HepG2 (cell line): Measurements from ENCODE around the gene EFL1. TPM values are rescaled to one million over a fixed set of nuclear protein-coding genes. Genes with fewer than 3 reads are reported as not detected.

Source experiments
- ATAC-seq: fragments of 200-7000 bp; cut with Tn5 transposase; 3 replicates; pipeline ENCODE4 v1.9.1; 2020; ENCODE audit warnings: mild to moderate bottlenecking, moderate library complexity
- BruUV-seq: library from RNA; stranded (reverse); fragments of 400-500 nt; replicated peaks from 2 replicates; lab custom pipeline; 2021; lab: Mats Ljungman, UMichigan
- CTCF ChIA-PET: fragments of 300-600 bp; formaldehyde crosslinking; extraction: SDS; loops from one replicate; lab custom pipeline; 2021; ENCODE audit warnings: low total read pairs, inconsistent platforms, low intra/inter-chr PET ratio; lab: Yijun Ruan, JAX
- POLR2A ChIA-PET: fragments of 350-600 bp; sonication (Branson Sonifier 250); formaldehyde crosslinking; loops from one replicate; lab custom pipeline; 2020; ENCODE audit warnings: antibody characterized with exemption, inconsistent platforms; lab: Yijun Ruan, JAX
- DNase-seq: peaks from one replicate; pipeline ENCODE4 v3.0.0-alpha.2; 2015; ENCODE audit warnings: low spot score
- FAIRE-seq: peaks from 3 replicates; lab custom pipeline; 2011; peaks lifted over from hg19 to GRCh38; lab: Jason Lieb, UNC
- H2AFZ ChIP-seq: one replicate; pipeline ENCODE4 v1.6.1; 2011; ENCODE audit warnings: low read length, inconsistent platforms
- H3K27ac ChIP-seq: fragments of 300-600 bp; 3 replicates; pipeline ENCODE4 v1.8.0; 2011; ENCODE audit warnings: mixed run types, mild to moderate bottlenecking, mixed read lengths, low read length, inconsistent platforms; ENCODE audit not compliant: insufficient read depth; ENCODE audit errors: extremely low read length
- H3K27me3 ChIP-seq, 2 experiments: fragments of 200-600 bp in 1 of 2; 2 replicates in 1 of 2; 3 replicates in 1 of 2; pipeline versions ENCODE4 v1.6.0 to v1.8.0; 2011; ENCODE audit warnings: low read length in 2 of 2, mild to moderate bottlenecking in 2 of 2, moderate library complexity in 2 of 2, inconsistent platforms in 1 of 2; ENCODE audit not compliant: insufficient read depth in 2 of 2, control insufficient read depth in 1 of 2
- H3K36me3 ChIP-seq, 2 experiments: fragments of 200-600 bp in 1 of 2; replicated peaks in 1 of 2; 2 replicates in 1 of 2; 3 replicates in 1 of 2; pipeline versions ENCODE4 v1.5.1 to v1.8.0; 2011; ENCODE audit warnings: low read length in 2 of 2, inconsistent platforms in 1 of 2; ENCODE audit not compliant: insufficient read depth in 2 of 2, control insufficient read depth in 1 of 2
- H3K4me1 ChIP-seq: 2 replicates; pipeline ENCODE4 v1.5.1; 2012; ENCODE audit warnings: low read length, inconsistent platforms; ENCODE audit not compliant: insufficient read depth
- H3K4me2 ChIP-seq: 2 replicates; pipeline ENCODE4 v1.6.0; 2011; ENCODE audit warnings: low read depth, low read length, inconsistent platforms
- H3K4me3 ChIP-seq, 3 experiments: fragments of 200-600 bp in 1 of 3; sonication (generic), shearing (Covaris generic) in 1 of 3; replicated peaks in 1 of 3; 2 replicates each; pipeline ENCODE4 v1.5.1; 2011 to 2016; ENCODE audit warnings: low read length in 3 of 3, inconsistent platforms in 2 of 3, low read depth in 2 of 3, mild to moderate bottlenecking in 2 of 3, control low read depth in 1 of 3, mixed read lengths in 1 of 3; ENCODE audit not compliant: insufficient read depth in 1 of 3
- H3K79me2 ChIP-seq: one replicate; pipeline ENCODE4 v1.6.1; 2011; ENCODE audit warnings: low read length, inconsistent platforms; ENCODE audit not compliant: insufficient read depth
- H3K9ac ChIP-seq: 2 replicates; pipeline ENCODE4 v1.6.0; 2011; ENCODE audit warnings: mild to moderate bottlenecking, low read depth, low read length, inconsistent platforms; ENCODE audit not compliant: insufficient read depth
- H3K9me3 ChIP-seq: 2 replicates; pipeline ENCODE4 v1.5.1; 2012; ENCODE audit warnings: mild to moderate bottlenecking, low read length
- H4K20me1 ChIP-seq: 2 replicates; pipeline ENCODE4 v1.6.0; 2011; ENCODE audit warnings: inconsistent platforms, mild to moderate bottlenecking, low read length, moderate library complexity; ENCODE audit not compliant: insufficient read depth
- KLF6 ChIP-seq: IDR thresholded peaks from 2 replicates; pipeline ENCODE4 v1.8.0; 2016; ENCODE audit warnings: missing biosample characterization, missing genetic modification reagents
- NFIB ChIP-seq: sonication (generic); formaldehyde crosslinking; IDR thresholded peaks from 2 replicates; pipeline ENCODE4 v1.9.0; 2021; ENCODE audit warnings: missing genetic modification reagents, mild to moderate bottlenecking, borderline replicate concordance
- PHF21A ChIP-seq: sonication (generic); formaldehyde crosslinking; IDR thresholded peaks from 2 replicates; pipeline ENCODE4 v1.5.0; 2020; ENCODE audit warnings: mild to moderate bottlenecking, missing genetic modification reagents
- SP2 ChIP-seq: sonication (generic); formaldehyde crosslinking; IDR thresholded peaks from 2 replicates; pipeline ENCODE4 v1.5.1; 2020; ENCODE audit warnings: mild to moderate bottlenecking, missing genetic modification reagents
- TOE1 ChIP-seq: sonication (generic); formaldehyde crosslinking; IDR thresholded peaks from 2 replicates; pipeline ENCODE4 v1.4.0; 2020; ENCODE audit warnings: mild to moderate bottlenecking, missing genetic modification reagents
- XRCC5 ChIP-seq: fragments of 200-400 bp; formaldehyde crosslinking; optimal IDR thresholded peaks from 2 replicates; pipeline ENCODE3; 2017; ENCODE audit warnings: mild to moderate bottlenecking, low read length
- WGBS: methylation state at CpG from one replicate; pipeline ENCODE4 v1.1.6; 2017; ENCODE audit warnings: low lambda C conversion rate; 5-methylcytosine and 5-hydroxymethylcytosine counted together
- in situ Hi-C: cut with HindIII; loops from 2 replicates; pipeline ENCODE4 v1.10.0; 2017; ENCODE audit warnings: low pct_unique_long_range_greater_than_20kb; ENCODE audit not compliant: extremely low pct_ligation_motif_present
- intact Hi-C: fragments of 100-400 bp; cut with micrococcal nuclease; formaldehyde crosslinking; loops from one replicate; pipeline ENCODE4 v1.10.0; 2022; ENCODE audit not compliant: unreplicated experiment
- polyA plus RNA-seq, 8 experiments: library from polyadenylated mRNA; depleted of rRNA in 3 of 8; stranded (reverse) in 7 of 8; unstranded in 1 of 8; fragments of >200 nt; fragmentation: Illumina TruSeq in 4 of 8; extraction: Trizol in 4 of 8; gene quantifications; 2 replicates each; pipeline versions ENCODE4 v1.2.1 to v1.2.3, GENCODE V29; 2011 to 2016; ENCODE audit warnings: low read depth in 4 of 8, missing spikeins in 1 of 8, mixed read lengths in 1 of 8; ENCODE audit not compliant: insufficient read depth in 1 of 8
- total RNA-seq, 5 experiments: library from RNA; depleted of rRNA; stranded (reverse); fragments of >200 nt; fragmentation: Illumina TruSeq; extraction: Trizol; gene quantifications; 2 replicates each; pipeline ENCODE4 v1.2.3, GENCODE V29; 2016; ENCODE audit warnings: low read depth in 1 of 5
- TF ChIP-seq, protein P1 (sequence below): sonication (generic); formaldehyde crosslinking; conservative IDR thresholded peaks from 2 replicates; pipeline ENCODE4 v1.8.0; 2022; ENCODE audit warnings: mild to moderate bottlenecking, moderate library complexity, missing genetic modification reagents
- TF ChIP-seq, protein P2 (sequence below): sonication (generic); formaldehyde crosslinking; IDR thresholded peaks from 2 replicates; pipeline ENCODE4 v1.4.0; 2020; ENCODE audit warnings: missing genetic modification reagents, borderline replicate concordance

The EFL1 gene
- total and polyA plus RNA-seq, 2 of the 13 experiments (the other 11 are each of a cell fraction or from before 2014, with no cell fraction given) = 6.4 to 12.0 TPM

DNA sequence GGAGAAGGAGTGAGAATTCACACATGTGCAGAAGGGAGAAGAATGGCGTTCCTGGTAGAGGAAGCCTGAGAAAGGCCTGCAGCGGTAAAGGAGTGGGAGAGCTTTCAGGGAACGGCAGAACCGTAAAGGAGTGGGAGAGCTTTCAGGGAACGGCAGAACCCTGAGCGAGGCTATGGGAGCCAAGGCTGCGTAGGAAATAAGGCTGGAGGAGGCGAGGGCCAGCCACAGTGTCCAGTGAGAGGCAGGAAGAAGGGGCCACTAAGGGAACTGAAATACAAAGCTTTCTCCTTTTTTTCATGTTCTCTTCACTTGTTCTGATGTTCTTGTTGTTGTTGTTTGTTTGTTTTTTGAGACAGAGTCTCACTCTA is 45.2 kb upstream of the EFL1 start:
- no peak for FAIRE-seq

DNA sequence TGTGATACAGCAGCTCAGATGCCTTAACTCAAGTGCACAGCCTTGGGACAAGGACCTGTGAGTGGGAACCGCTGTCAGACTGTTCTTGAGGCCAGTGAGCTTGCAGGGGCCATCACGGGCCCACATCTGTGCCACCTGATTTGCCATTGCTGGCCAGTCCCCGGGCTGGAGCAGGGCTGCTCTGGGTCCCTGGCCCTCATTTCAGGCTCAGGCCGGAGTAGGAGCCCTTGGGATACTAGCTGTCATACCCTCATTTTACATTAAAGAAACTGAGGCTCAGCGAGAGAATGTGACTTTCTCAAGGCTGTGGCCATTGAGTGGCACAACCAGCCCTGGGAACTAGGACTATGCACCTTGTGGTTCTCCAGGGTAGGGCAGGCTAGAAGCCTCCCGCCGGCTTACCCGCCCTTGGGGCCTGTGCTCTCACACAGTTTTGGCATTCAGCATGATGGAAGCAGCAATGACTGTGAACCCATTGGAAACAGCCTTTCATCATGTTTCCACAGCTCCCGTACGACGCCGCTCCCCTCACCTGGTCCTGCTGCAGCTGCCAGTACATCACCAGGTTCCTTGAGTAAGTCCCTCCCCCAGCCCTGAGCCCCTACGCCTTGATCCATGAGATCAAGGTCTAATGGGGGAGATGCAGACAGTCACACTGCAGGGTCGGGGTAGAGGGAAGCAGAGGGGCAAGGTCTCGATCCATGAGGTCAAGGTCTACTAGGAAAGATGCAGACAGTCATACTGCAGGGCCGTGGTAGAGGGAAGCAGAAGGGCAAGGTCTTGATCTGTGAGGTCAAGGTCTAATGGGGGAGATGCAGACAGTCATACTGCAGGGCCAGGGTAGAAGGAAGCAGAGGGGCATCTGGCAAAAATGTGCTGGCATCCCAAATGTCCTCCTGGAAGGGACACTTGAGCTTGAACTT is 44.5 kb upstream of the EFL1 start:
- H4K20me1 ChIP-seq = no peaks in the 10 kb centered on the region
- H3K9me3 ChIP-seq = no peaks in the 10 kb centered on the region
- in situ Hi-C loops = no loop called here
- WGBS = 47% methylated on average over 11 of the region's 16 CpGs
- H3K4me1 ChIP-seq = no peaks in the 10 kb centered on the region
- no peak overlapping the region for H3K4me3 ChIP-seq
- no peak overlapping the region for H3K27ac ChIP-seq
- H3K27me3 ChIP-seq = peaks cover 2 to 7% of the 10 kb centered on the region in 2 experiments; a peak in 2 of 5 replicates
- H3K36me3 ChIP-seq = no peaks in the 10 kb centered on the region
- ATAC-seq = peak; percentile 76
- H3K79me2 ChIP-seq = no peaks in the 10 kb centered on the region
- intact Hi-C loops = no loop called here
- no TSS peak for BruUV-seq
- DNase-seq = no peak
- no peak overlapping the region for H3K9ac ChIP-seq
- no peak overlapping the region for H3K4me2 ChIP-seq
- ChIA-PET POLR2A (no interaction called here), CTCF (no interaction called here)
- H2AFZ ChIP-seq = no peak overlapping the region
- FAIRE-seq = no peak
- TF ChIP-seq KLF6 (CRISPR knock-in tag) (no peak), XRCC5 (no peak), NFIB (no peak), SP2 (no peak)
- TF ChIP-seq, protein P1, sequence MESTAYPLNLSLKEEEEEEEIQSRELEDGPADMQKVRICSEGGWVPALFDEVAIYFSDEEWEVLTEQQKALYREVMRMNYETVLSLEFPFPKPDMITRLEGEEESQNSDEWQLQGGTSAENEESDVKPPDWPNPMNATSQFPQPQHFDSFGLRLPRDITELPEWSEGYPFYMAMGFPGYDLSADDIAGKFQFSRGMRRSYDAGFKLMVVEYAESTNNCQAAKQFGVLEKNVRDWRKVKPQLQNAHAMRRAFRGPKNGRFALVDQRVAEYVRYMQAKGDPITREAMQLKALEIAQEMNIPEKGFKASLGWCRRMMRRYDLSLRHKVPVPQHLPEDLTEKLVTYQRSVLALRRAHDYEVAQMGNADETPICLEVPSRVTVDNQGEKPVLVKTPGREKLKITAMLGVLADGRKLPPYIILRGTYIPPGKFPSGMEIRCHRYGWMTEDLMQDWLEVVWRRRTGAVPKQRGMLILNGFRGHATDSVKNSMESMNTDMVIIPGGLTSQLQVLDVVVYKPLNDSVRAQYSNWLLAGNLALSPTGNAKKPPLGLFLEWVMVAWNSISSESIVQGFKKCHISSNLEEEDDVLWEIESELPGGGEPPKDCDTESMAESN = no peak

More for the DNA sequence above, 45.2 kb upstream of the EFL1 start:
- Histone ChIP-seq H4K20me1 (no peaks in the 10 kb centered on the region), H3K79me2 (no peaks in the 10 kb centered on the region), H3K9ac (no peak overlapping the region), H3K4me3 (no peak overlapping the region), H3K27me3 (peaks cover 2 to 7% of the 10 kb centered on the region in 2 experiments; a peak in 2 of 5 replicates), H3K36me3 (no peaks in the 10 kb centered on the region), H3K4me1 (no peaks in the 10 kb centered on the region), H3K9me3 (no peaks in the 10 kb centered on the region), H3K4me2 (no peak overlapping the region), H3K27ac (no peak overlapping the region), H2AFZ (no peak overlapping the region)
- CTCF ChIA-PET = no interaction called here
- in situ Hi-C loops (no loop called here), intact Hi-C loops (no loop called here)
- TF ChIP-seq, protein P2, sequence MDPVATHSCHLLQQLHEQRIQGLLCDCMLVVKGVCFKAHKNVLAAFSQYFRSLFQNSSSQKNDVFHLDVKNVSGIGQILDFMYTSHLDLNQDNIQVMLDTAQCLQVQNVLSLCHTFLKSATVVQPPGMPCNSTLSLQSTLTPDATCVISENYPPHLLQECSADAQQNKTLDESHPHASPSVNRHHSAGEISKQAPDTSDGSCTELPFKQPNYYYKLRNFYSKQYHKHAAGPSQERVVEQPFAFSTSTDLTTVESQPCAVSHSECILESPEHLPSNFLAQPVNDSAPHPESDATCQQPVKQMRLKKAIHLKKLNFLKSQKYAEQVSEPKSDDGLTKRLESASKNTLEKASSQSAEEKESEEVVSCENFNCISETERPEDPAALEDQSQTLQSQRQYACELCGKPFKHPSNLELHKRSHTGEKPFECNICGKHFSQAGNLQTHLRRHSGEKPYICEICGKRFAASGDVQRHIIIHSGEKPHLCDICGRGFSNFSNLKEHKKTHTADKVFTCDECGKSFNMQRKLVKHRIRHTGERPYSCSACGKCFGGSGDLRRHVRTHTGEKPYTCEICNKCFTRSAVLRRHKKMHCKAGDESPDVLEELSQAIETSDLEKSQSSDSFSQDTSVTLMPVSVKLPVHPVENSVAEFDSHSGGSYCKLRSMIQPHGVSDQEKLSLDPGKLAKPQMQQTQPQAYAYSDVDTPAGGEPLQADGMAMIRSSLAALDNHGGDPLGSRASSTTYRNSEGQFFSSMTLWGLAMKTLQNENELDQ (CRISPR knock-in tag) = no peak
- no peak for TF ChIP-seq PHF21A
- no peak for TF ChIP-seq TOE1
- BruUV-seq = no TSS peak
- no peak for DNase-seq
- POLR2A ChIA-PET = no interaction called here
- ATAC-seq = no peak
- 83% methylated on average over 8 of the region's 8 CpGs for WGBS
